Stimulated activated CD8-positive, alpha-beta memory T cell treated with anti-CD3 and anti-CD28 coated beads, Interleukin-15, amount 100 ng/mL, for 4 hours (primary cell): ENCODE results near the gene SFMBT1.

Source experiments
- DNase-seq, 2 donors: peaks; one replicate each; pipeline ENCODE4 v3.0.0-alpha.2; 2020; ENCODE audit warnings: low read depth in 2 of 2

Gene SFMBT1

GRCh38 chr3:52886049-52886730 lies 159.7 kb downstream of the SFMBT1 start:
- no peak for DNase-seq

DNA sequence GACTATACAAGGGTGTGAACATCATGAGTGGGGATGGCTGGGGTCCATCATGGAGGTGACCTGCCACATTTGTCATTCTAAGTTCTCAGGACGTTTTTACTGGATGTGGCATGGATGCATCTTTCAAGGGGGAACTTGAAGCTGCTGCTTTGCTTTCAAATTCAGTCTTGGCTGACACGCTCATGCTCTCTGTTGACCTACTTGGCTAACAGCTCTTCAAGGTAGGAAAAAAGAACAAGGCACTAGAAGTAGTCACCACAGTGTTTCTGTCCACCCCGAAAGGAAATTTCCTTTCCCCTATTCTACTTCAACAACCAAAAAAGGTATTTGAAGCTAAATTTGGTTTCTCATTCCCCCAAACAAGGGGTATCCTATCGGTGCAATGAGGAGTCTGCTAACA lies 163.5 kb downstream of the SFMBT1 start:
- DNase-seq = no peak

GRCh38 chr3:52881871-52882270 lies 164.0 kb downstream of the SFMBT1 start:
- DNase-seq = no peak

DNA sequence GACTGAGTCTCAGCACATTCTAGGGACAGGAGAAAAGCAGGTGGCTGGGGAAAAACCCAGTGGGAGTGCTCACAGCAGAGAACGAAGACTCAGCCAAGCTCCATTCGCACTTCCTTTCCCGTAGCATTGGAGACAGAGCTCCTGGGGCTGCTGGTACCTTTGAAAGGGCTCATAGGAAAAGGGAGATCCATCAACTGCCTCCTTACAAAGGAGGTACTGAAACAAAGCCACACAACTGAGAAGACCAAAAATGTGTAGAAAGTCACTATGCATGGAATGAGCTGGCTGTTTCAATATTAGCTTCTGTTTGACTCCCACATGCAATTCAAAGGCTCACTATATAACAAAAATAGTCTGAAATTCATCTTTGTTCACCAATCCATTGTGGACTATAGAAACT lies 165.4 kb downstream of the SFMBT1 start:
- no peak for DNase-seq

DNA sequence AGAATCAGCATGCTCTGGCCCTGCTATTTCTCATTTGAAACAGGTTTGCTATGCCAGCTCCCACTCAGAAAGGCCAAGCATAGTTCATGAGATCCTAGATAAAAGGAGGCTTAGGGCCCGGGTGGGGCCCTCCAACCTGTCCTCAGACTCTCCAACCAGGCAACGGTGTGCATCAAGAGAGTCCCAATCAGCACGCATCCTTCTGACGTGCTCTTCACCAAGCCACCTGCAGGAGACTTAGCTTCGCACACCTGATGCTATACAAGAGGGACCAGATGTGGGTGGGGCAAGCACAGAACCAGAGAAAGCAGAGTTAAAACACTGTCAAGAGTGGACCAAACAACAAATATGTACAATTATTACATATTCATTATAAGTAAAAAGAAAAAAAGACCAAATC lies 165.8 kb downstream of the SFMBT1 start:
- DNase-seq = no peak

- no peak for DNase-seq
These were observed 166.3 kb downstream of the SFMBT1 start for GRCh38 chr3:52879581-52879980.

DNA sequence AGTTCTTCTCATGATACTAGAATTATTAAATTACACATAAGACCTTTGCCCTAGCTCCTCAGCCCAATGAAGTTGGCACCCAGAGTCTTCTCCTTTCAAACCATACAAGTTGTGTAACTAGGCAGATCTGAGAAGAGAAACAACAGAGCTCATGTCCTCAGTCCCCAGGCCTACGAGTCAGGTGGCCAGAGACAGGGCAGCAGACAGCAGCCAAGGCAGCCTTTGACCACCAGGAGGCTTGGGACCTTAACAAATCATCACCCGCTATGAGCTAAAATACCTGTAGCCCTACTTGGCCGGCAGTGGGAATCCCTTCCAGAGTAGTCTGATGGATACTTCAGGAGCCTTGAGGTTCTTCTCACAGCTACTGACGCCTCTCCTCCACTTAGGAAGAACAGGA lies 166.8 kb downstream of the SFMBT1 start:
- no peak for DNase-seq

- no peak for DNase-seq
These were observed 168.8 kb downstream of the SFMBT1 start for GRCh38 chr3:52877085-52877484.

DNA sequence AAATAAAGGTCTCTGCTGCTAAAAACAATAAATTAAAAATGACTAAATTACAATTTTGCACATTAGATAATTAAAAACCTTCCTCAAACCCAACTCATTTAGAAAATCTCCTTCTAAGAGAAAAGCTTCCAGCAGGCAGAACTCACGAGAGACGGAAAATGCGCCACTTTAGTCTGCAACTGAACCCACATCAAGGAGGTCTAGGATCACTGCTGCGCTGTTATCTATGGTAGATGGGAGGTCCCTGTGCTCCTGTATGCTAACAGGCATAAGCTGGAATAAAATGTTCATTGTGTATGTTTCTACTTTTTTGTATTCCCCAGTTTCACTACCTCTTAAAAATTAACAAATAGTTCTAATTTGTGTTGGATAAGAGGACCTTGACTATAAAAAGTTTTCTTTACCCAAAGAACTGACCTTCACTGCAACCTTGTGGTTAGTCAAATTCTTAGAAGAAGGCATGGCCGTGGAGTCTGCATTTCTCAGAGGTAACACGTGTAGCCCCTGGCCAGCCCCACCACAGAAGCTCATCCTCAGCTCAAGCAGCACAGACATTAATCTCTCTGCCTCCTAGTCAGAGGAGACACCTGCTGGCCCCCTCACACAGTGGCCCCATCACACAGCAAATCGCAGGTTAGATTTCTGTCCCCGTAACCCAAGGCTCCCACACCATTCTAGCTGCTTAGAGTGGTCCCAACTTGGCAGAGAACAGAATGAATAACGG lies 170.8 kb downstream of the SFMBT1 start:
- no peak for DNase-seq

GRCh38 chr3:52874160-52874701 lies 171.6 kb downstream of the SFMBT1 start:
- no peak for DNase-seq

DNA sequence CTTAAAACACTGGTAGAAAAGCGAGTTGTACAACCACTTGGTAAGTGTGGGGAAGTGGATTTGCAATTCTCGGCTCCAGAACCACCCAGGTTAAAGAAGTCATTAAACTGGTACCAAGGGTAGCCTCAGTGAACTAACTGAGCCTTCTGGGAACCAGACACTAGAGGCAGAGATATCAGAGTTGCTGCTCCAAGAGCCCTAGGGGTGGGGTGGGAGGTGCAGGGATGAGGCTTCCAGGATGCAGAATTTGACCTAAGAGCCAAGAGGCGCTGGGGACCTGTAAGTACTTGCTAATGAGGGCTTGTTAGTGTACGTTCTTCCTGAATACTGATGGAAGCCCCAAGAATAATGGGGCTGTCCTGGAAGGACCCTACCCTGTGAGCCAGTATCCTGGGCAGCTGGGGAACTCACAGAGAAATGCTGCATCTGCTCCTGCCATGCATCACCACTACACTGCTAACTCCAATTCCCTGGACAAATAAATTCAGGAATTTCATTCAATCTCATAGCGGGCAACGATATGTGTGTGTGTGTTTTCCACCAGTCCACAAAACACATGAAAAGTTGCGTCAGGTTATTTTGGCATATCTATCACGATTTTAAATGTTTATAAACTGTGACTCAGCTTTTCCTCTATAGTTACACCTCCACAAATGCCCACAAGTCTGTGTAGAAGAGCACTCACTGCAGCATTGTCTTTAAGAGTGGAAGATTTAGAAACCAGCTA lies 172.3 kb downstream of the SFMBT1 start:
- DNase-seq = no peak

DNA sequence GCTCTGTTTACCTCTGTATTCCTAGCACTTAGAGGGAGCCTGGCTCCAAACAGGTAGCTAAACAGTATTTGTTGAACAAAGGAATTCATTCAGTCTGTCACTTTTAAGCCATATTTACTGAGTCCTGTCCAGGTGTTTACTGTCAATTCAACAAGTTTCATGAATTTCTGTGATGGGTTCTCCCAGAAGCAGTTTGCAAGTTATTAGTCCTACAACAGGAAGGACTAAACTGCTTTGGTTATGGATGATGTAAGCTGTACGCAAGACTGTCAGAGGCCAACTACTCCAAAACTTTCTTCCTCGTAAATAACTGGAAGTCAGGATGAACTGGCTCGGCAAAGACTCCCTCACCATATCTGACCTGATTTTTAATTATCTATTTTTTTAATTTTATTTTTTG lies 173.6 kb downstream of the SFMBT1 start:
- DNase-seq = no peak

DNA sequence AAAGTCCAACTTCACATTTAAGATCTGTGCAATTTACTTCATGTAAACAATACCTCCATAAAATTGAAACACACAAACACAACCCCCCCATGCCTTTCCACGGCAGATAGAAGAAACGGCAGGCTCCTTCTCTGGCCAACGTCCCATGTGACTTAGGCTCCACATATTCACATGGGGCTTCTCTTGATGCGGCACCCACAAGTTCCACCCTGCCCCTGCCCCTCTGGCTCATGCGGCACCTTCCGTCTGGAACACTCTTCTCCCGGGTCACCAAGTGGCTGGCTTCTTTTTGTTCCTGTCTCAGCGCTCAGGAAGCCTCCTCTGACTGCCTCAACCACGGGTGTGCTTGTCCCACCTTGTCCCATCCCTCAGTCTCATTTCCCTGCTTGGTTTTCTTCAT lies 174.1 kb downstream of the SFMBT1 start:
- no peak for DNase-seq

DNA sequence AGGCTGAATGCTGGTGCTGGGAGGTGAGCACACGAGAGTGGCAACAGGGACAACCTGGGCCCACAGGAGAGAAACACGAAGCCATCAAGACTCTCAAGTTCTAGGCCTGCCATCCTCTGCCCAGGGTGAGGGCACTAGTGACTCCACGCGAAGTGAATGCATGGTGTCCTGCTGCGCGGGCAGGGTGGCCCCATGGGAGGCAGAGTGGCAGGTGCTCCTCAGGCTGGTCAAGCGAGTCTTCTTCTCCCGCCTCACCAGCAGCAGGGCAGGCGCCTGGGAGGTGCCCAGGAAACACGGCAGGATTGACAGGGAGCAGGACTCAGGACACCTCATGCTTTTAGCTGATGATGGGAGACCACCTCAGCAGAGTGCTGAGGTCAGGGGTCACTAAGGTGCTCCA lies 175.4 kb downstream of the SFMBT1 start:
- DNase-seq = no peak

DNA sequence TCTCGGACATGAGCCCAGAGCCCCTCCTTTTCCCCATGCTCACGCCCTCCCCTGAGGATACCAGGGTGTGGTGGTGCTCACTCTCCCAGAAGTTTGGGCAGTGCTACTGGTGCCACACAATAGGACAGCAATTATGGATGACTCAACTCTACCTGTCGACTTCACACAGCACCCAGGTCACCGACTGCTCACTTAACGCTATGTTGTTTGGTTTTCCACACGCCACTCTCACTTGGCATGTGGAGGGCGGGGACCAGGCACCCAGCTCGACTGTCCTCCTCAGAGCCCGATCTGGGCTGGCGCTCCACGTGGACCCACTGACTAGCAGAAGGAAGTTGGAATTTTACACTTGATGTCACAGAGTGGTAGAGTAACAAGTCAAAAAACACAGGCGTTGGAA lies 179.4 kb downstream of the SFMBT1 start:
- no peak for DNase-seq

- no peak for DNase-seq
These were observed 179.9 kb downstream of the SFMBT1 start for GRCh38 chr3:52865994-52866393.

DNA sequence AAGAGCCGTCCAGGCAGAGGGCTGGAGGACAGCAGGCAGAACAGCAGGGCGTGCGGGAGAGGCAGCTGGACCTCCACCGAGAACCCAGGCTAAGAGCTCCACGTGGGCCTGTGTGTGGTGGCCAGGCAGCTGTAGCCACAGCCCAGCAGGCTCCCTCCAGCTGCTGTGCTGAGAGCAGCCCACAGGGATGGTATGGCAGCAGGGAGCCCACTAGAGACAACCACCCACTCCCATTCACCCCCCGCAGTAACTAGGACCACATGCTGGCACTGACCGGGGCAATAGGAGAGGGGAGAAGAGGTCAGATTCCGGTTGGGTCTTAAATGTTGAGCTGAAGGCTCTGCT lies 185.5 kb downstream of the SFMBT1 start:
- DNase-seq = no peak

GRCh38 chr3:52859686-52860423 lies 186.0 kb downstream of the SFMBT1 start:
- DNase-seq = no peak

- DNase-seq = no peak
These were observed 188.0 kb downstream of the SFMBT1 start for GRCh38 chr3:52857864-52858263.

DNA sequence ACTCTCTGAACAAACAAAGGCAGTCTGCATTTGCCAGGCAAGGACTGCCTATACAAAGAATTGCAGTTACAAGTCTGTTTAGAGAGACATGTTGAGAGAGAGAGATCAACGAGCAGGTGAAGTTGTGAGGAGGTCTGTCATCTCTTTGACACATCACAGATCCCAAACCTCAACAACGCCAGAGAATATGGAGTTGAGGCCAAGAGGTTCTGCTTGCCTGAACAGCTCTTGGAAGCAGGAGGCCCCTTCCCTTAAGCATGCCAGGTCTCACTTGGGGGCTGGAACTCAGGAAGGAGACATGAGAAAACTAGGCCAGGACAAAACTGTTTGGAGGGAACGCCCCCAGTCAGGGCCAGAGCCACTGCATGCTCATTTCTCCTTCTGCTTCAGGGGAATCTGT lies 188.7 kb downstream of the SFMBT1 start:
- no peak for DNase-seq

GRCh38 chr3:52856666-52857065 lies 189.2 kb downstream of the SFMBT1 start:
- DNase-seq = no peak

- DNase-seq = no peak
These were observed 191.9 kb downstream of the SFMBT1 start for GRCh38 chr3:52854013-52854412.
